PC-9 (cell line): ENCODE data around the gene EYS. TPM values are rescaled to one million over a fixed set of nuclear protein-coding genes. Genes with fewer than 3 reads are reported as not detected.

Source experiments
- BruUV-seq: library from RNA; stranded (reverse); fragments of 400-500 nt; replicated peaks from 2 replicates; lab custom pipeline; 2021; lab: Mats Ljungman, UMichigan
- CTCF ChIA-PET: fragments of 300-600 bp; sonication (Branson Sonifier 250); formaldehyde crosslinking; loops from one replicate; lab custom pipeline; 2022; ENCODE audit warnings: antibody characterized with exemption; lab: Charles Lee
- POLR2A ChIA-PET: fragments of 300-600 bp; sonication (Branson Sonifier 250); formaldehyde crosslinking; loops from one replicate; lab custom pipeline; 2022; ENCODE audit warnings: antibody characterized with exemption; ENCODE audit not compliant: unreplicated experiment; lab: Charles Lee
- DNase-seq, 2 experiments: peaks; one replicate each; pipeline versions ENCODE4 v3.0.0 to v3.0.0-alpha.2; 2015 to 2022; ENCODE audit warnings: mixed read lengths in 1 of 2
- H2AFZ ChIP-seq: fragments of 200-600 bp; sonication (generic); 2 replicates; pipeline ENCODE4 v1.8.1; 2017; ENCODE audit warnings: antibody characterized with exemption
- H3F3A ChIP-seq: fragments of 200-600 bp; sonication (generic); 2 replicates; pipeline ENCODE4 v1.8.1; 2017; ENCODE audit warnings: antibody characterized with exemption, mild to moderate bottlenecking, low read depth; ENCODE audit not compliant: insufficient read depth
- H3K27ac ChIP-seq: fragments of 200-600 bp; sonication (generic); 2 replicates; pipeline ENCODE4 v1.6.1; 2016; ENCODE audit warnings: mixed run types
- H3K27me3 ChIP-seq: fragments of 200-600 bp; sonication (generic); 2 replicates; pipeline ENCODE4 v1.6.1; 2016; ENCODE audit warnings: low read depth, mixed run types; ENCODE audit not compliant: insufficient read depth
- H3K36me3 ChIP-seq: fragments of 200-600 bp; sonication (generic); 2 replicates; pipeline ENCODE4 v1.6.1; 2016; ENCODE audit warnings: low read depth, mixed run types
- H3K4me1 ChIP-seq: fragments of 200-600 bp; sonication (generic); replicated peaks from 2 replicates; pipeline ENCODE4 v1.6.1; 2016; ENCODE audit warnings: mixed run types; ENCODE audit not compliant: insufficient read depth
- H3K4me2 ChIP-seq: fragments of 200-600 bp; sonication (generic); 2 replicates; pipeline ENCODE4 v1.6.1; 2017; ENCODE audit warnings: mixed run types
- H3K4me3 ChIP-seq: fragments of 200-600 bp; sonication (generic); 2 replicates; pipeline ENCODE4 v1.6.1; 2016; ENCODE audit warnings: mixed run types
- H3K79me2 ChIP-seq: fragments of 200-600 bp; sonication (generic); 2 replicates; pipeline ENCODE4 v1.6.1; 2017; ENCODE audit warnings: low read depth, mixed run types
- H3K9me2 ChIP-seq: fragments of 200-600 bp; sonication (generic); 2 replicates; pipeline ENCODE4 v1.8.1; 2017; ENCODE audit warnings: mild to moderate bottlenecking; ENCODE audit not compliant: insufficient read depth
- H3K9me3 ChIP-seq: fragments of 200-600 bp; sonication (generic); 2 replicates; pipeline ENCODE4 v1.8.1; 2016; ENCODE audit warnings: low read depth; ENCODE audit not compliant: insufficient read depth
- H4K20me1 ChIP-seq: fragments of 200-600 bp; sonication (generic); 2 replicates; pipeline ENCODE4 v1.8.1; 2017; ENCODE audit not compliant: insufficient read depth
- EZH2 ChIP-seq: fragments of 200-600 bp; sonication (generic); IDR thresholded peaks from 2 replicates; pipeline ENCODE4 v1.8.0; 2017; ENCODE audit warnings: antibody characterized with exemption, low read depth
- intact Hi-C: fragments of 100-400 bp; cut with micrococcal nuclease; formaldehyde crosslinking; loops from one replicate; pipeline ENCODE4 v1.10.0; 2022; ENCODE audit not compliant: unreplicated experiment
- total RNA-seq: library from RNA; stranded (reverse); gene quantifications from 2 replicates; pipeline ENCODE4 v1.2.3, GENCODE V29; 2021
- TF ChIP-seq, protein P1 (sequence below): fragments of 200-600 bp; sonication (generic); conservative IDR thresholded peaks from 2 replicates; pipeline ENCODE4 v1.6.1; 2017; ENCODE audit warnings: mixed run types, antibody characterized with exemption, mild to moderate bottlenecking, moderate library complexity

The EYS gene
- total RNA-seq, 1 experiment from 2014 or later, result not detected

DNA sequence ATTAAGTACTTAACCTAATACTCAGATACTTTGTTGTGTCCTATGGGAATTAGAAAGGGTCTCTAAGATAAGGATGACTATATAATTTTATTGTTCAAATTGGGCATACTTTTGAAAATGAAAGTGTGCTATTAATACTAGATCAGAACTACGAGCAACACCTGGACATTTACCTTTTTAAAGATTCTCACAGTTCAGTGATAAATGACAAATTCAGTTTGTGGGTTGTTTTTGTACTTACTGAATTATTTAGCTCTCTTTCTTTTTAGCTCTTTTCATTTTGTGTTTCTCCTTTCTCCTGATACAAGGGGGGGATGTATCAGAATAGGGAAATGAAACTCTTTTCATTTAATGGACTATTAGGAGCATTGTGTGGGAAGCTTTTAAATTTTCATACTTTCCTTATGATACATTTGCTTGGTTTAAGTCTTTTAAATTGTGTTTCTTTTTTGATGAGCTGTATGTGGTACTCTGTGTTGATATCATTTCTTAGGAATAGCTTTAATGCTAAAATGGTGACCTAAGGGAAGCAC is 2023.9 kb downstream of the EYS start:
- Histone ChIP-seq H3K79me2 (peaks cover 43% of the 10 kb centered on the region), H4K20me1 (peaks cover 14% of the 10 kb centered on the region; the same call in 1 of the 2 replicates), H3K4me3 (no peak overlapping the region), H3K4me1 (no peaks in the 10 kb centered on the region), H3K9me3 (no peaks in the 10 kb centered on the region), H3K27me3 (no peaks in the 10 kb centered on the region), H3K36me3 (peaks cover 31% of the 10 kb centered on the region), H2AFZ (no peak overlapping the region), H3K27ac (no peak overlapping the region), H3F3A (peaks cover 3% of the 10 kb centered on the region; the same call in 1 of the 2 replicates), H3K4me2 (no peak overlapping the region), H3K9me2 (no peaks in the 10 kb centered on the region; the same call in 1 of the 2 replicates)
- ChIA-PET POLR2A (interaction anchor here (0.6 kb wide), 1 partner anchor 32 kb away, joined by 3 read pairs; no protein-coding TSS in a partner anchor), CTCF (interaction anchor here (0.6 kb wide), 1 partner anchor 84 kb away, joined by 3 read pairs; no protein-coding TSS in a partner anchor)
- no TSS peak for BruUV-seq
- intact Hi-C loops, result no loop called here
- TF ChIP-seq, protein P1, sequence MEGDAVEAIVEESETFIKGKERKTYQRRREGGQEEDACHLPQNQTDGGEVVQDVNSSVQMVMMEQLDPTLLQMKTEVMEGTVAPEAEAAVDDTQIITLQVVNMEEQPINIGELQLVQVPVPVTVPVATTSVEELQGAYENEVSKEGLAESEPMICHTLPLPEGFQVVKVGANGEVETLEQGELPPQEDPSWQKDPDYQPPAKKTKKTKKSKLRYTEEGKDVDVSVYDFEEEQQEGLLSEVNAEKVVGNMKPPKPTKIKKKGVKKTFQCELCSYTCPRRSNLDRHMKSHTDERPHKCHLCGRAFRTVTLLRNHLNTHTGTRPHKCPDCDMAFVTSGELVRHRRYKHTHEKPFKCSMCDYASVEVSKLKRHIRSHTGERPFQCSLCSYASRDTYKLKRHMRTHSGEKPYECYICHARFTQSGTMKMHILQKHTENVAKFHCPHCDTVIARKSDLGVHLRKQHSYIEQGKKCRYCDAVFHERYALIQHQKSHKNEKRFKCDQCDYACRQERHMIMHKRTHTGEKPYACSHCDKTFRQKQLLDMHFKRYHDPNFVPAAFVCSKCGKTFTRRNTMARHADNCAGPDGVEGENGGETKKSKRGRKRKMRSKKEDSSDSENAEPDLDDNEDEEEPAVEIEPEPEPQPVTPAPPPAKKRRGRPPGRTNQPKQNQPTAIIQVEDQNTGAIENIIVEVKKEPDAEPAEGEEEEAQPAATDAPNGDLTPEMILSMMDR, result no peak
- no peak for TF ChIP-seq EZH2
- DNase-seq, result no peak

DNA sequence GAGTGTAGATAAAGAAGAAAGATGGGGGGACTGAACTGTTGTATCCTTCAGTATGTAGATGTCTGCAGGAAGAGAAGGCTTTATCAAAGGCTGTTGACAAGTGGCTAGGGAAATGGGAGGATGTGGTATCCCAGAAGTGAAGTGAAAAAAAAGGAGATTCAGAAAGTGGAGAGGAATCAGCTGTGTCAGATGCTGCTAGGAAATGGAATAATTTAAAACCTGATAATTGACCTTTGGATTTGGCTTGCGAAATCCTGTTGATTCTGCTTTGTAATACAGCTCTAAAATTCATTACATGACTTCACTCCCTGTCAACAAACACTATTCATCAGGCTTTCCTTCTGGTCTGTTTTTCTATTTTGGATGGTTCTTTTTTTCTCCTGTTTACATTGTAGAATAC is 2029.7 kb downstream of the EYS start:
- BruUV-seq, result no TSS peak
- CTCF ChIA-PET, result no interaction called here

DNA sequence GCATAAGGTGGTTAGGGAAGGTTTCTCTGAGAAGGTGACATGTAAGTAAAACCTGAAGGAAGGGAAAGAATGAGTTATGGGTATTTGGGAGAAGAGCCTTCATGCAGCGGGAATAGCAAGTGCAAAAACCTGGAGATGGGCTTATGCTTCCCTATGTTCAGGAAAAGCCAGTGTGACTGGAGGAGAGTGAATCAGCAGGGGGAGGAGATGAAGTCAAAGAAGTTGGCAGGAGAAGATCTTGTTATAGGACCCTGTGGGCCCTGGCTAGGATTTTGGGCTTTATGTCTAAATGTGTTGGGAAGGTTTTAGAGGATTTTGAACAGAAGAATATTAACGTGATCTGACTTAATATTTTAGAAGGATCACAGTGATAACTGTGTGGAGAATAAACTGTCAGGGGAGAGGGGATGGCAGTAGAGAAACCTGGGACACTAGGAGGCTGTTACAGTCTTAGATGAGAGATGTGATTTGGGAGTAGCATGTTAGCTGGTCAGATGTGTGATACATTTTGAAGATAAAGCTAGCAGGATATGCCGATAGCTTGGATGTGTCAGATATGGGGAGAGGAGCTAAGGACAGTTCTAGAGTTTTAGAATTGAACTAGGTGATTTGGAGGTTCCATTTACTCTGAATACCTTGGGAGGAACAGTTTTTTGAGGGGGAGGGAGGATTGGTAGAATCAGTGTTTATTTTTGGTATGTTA is 2030.5 kb downstream of the EYS start:
- intact Hi-C loops, result loop anchor here (5.0 kb wide), 1 partner anchor 39 kb away; the partner anchor contains the start of gene PHF3
- no peaks in the 10 kb centered on the region for H3K27me3 ChIP-seq
- no peak overlapping the region for H3K27ac ChIP-seq
- H4K20me1 ChIP-seq, result peaks cover 54% of the 10 kb centered on the region
- no peak for TF ChIP-seq EZH2
- TF ChIP-seq, protein P1, result no peak
- DNase-seq, result no peak
- H3K4me3 ChIP-seq, result no peak overlapping the region
- H3K9me2 ChIP-seq, result no peaks in the 10 kb centered on the region; the same call in 1 of the 2 replicates
- no peaks in the 10 kb centered on the region for H3K9me3 ChIP-seq
- CTCF ChIA-PET, result no interaction called here
- H3K4me2 ChIP-seq, result no peak overlapping the region
- H3K36me3 ChIP-seq, result peaks cover 22% of the 10 kb centered on the region; the same call in 1 of the 2 replicates
- H3K79me2 ChIP-seq, result peaks cover 67% of the 10 kb centered on the region
- no peaks in the 10 kb centered on the region for H3K4me1 ChIP-seq
- POLR2A ChIA-PET, result interaction anchor here (0.6 kb wide), 1 partner anchor 22 kb away, joined by 5 read pairs; no protein-coding TSS in a partner anchor
- no peak overlapping the region for H2AFZ ChIP-seq
- no peaks in the 10 kb centered on the region for H3F3A ChIP-seq
- no TSS peak for BruUV-seq

More for the DNA sequence above, 2029.7 kb downstream of the EYS start:
- H3K4me3 ChIP-seq, result no peak overlapping the region
- no peak for TF ChIP-seq EZH2
- TF ChIP-seq, protein P1, result no peak
- no peak overlapping the region for H2AFZ ChIP-seq
- no peaks in the 10 kb centered on the region for H3F3A ChIP-seq
- H3K27ac ChIP-seq, result no peak overlapping the region
- intact Hi-C loops, result loop anchor here (5.0 kb wide), 1 partner anchor 40 kb away; the partner anchor contains the start of gene PHF3
- H3K27me3 ChIP-seq, result no peaks in the 10 kb centered on the region
- H3K4me1 ChIP-seq, result no peaks in the 10 kb centered on the region
- no peaks in the 10 kb centered on the region for H3K9me3 ChIP-seq
- peaks cover 22% of the 10 kb centered on the region; the same call in 1 of the 2 replicates for H3K36me3 ChIP-seq
- no peaks in the 10 kb centered on the region; the same call in 1 of the 2 replicates for H3K9me2 ChIP-seq
- H3K79me2 ChIP-seq, result peaks cover 73% of the 10 kb centered on the region
- POLR2A ChIA-PET, result interaction anchor here (0.6 kb wide), 1 partner anchor 21 kb away, joined by 5 read pairs; no protein-coding TSS in a partner anchor
- peaks cover 49% of the 10 kb centered on the region for H4K20me1 ChIP-seq
- DNase-seq, result no peak
- H3K4me2 ChIP-seq, result no peak overlapping the region
